Measurements from ENCODE around the gene APOL4.
A peak's percentile ranks its signal among the peaks of the same experiment; 100 is the strongest.
"Not testable (repeated sequence)": the region's sequence is repeated elsewhere in the genome, so short reads cannot be mapped to it uniquely, and the experiment has no call there.

APOL4 gene

GRCh38 chr22:36166086-36166485, 35.5 kb downstream of the APOL4 start:
- Mint-ChIP-seq H3K27ac (peak overlapping the region; percentile 27), H3K4me1 (ENCODE audit: low read depth) (peaks cover 68% of the 10 kb centered on the region), H3K9me3 (peaks cover 10% of the 10 kb centered on the region), H3K36me3 (ENCODE audit: low read depth) (no peaks in the 10 kb centered on the region), H3K4me3 (no peak overlapping the region), H3K27me3 (no peaks in the 10 kb centered on the region)
- no peak for DNase-seq

- H3K4me1 Mint-ChIP-seq (ENCODE audit: low read depth) = peaks cover 77% of the 10 kb centered on the region
- H3K27ac Mint-ChIP-seq = no peak overlapping the region
- DNase-seq = no peak
- peaks cover 2% of the 10 kb centered on the region for H3K36me3 Mint-ChIP-seq (ENCODE audit: low read depth)
- H3K9me3 Mint-ChIP-seq = peaks cover 10% of the 10 kb centered on the region
- no peak overlapping the region for H3K4me3 Mint-ChIP-seq
- H3K27me3 Mint-ChIP-seq = no peaks in the 10 kb centered on the region
Observed at GRCh38 chr22:36165141-36165540, 36.5 kb downstream of the APOL4 start.

GRCh38 chr22:36164621-36165020, 37.0 kb downstream of the APOL4 start:
- peaks cover 82% of the 10 kb centered on the region for H3K4me1 Mint-ChIP-seq (ENCODE audit: low read depth)
- H3K27me3 Mint-ChIP-seq = no peaks in the 10 kb centered on the region
- no peak overlapping the region for H3K4me3 Mint-ChIP-seq
- H3K9me3 Mint-ChIP-seq = peaks cover 10% of the 10 kb centered on the region
- DNase-seq = no peak
- peaks cover 5% of the 10 kb centered on the region for H3K36me3 Mint-ChIP-seq (ENCODE audit: low read depth)
- H3K27ac Mint-ChIP-seq = no peak overlapping the region

DNA sequence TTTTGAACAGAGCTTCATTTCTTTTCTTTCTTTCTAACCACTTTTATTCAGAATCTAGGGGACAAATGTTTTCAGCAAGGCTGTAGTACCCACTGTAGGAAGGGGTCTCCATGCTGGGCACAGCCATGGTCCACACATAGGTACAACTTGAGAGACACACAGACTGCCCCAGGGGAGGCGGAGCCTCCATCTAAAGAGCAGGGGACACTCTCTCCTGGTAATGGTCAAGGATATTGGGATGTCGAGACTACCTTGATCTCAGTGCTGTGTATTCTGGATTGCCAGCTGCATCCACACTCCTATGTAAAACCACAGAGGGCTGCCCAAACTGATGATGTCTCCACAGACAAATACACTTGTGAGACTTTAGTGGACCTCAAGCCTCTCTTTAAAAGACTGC, 38.1 kb downstream of the APOL4 start:
- Mint-ChIP-seq H3K9me3 (peaks cover 3% of the 10 kb centered on the region), H3K4me3 (peak overlapping the region; percentile 37), H3K4me1 (ENCODE audit: low read depth) (peaks cover 93% of the 10 kb centered on the region), H3K27me3 (no peaks in the 10 kb centered on the region), H3K27ac (no peak overlapping the region), H3K36me3 (ENCODE audit: low read depth) (peaks cover 5% of the 10 kb centered on the region)
- no peak for DNase-seq

GRCh38 chr22:36162127-36163034, 39.2 kb downstream of the APOL4 start:
- H3K4me1 Mint-ChIP-seq (ENCODE audit: low read depth) = peaks cover 97% of the 10 kb centered on the region
- DNase-seq = no peak
- no peaks in the 10 kb centered on the region for H3K27me3 Mint-ChIP-seq
- H3K27ac Mint-ChIP-seq = peak overlapping the region; percentile 91
- peak overlapping the region; percentile 80 for H3K4me3 Mint-ChIP-seq
- no peaks in the 10 kb centered on the region for H3K9me3 Mint-ChIP-seq
- H3K36me3 Mint-ChIP-seq (ENCODE audit: low read depth) = peaks cover 6% of the 10 kb centered on the region

DNA sequence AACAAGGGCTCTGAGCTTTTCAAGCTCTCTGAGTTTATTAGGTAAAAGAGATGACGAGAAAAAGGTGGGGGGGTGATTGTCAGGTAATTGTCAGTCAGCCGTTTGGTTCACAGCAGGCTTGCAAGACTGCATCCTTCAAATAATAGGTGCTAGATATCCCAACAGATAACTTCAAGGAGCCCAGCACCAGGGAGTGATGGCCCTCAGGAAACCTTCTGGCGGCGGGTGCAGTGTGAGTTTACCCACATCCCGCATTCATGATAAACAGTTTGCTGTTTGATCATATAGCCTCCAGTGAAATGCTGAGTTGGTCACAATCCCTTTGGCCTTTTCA, 39.8 kb downstream of the APOL4 start:
- H3K36me3 Mint-ChIP-seq (ENCODE audit: low read depth) = peaks cover 12% of the 10 kb centered on the region
- DNase-seq = peak; percentile 46
- not testable (repeated sequence) for H3K9me3 Mint-ChIP-seq, H3K27me3 Mint-ChIP-seq
- peak overlapping the region; percentile 80 for H3K4me3 Mint-ChIP-seq
- peak overlapping the region; percentile 91 for H3K27ac Mint-ChIP-seq
- H3K4me1 Mint-ChIP-seq (ENCODE audit: low read depth) = peaks cover 97% of the 10 kb centered on the region

DNA sequence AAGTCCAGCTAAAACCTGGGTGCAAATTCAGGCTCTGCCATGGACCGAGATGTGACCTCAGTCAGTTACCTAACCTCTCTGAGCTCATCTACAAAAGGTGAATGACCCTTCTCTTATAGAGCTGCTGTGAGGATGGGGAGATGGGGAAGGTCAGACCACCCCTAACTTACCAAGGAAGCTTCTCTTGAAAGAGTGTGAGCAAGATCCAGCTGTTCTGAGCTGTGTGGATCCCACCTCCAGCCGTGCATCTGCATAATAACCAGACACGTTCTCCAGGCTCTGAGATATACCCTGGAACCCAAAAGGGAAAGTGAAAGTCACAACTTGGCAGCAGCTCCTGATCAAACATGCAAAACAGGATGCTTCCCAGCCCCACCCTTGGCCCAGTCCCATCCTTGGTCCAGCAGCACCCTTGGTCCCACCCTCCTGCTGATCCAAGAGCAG, 41.1 kb downstream of the APOL4 start, which contains the start of gene APOL3:
TSS of gene APOL3 (minus strand) at position 257 of the 444 bp plus-strand sequence. CDS start 11,700 bp downstream, outside the sequence.
- Mint-ChIP-seq H3K36me3 (ENCODE audit: low read depth) (peaks cover 20% of the 10 kb centered on the region), H3K9me3 (no peaks in the 10 kb centered on the region), H3K4me1 (ENCODE audit: low read depth) (peaks cover 96% of the 10 kb centered on the region), H3K4me3 (peak within 1 kb of the TSS; percentile 80), H3K27me3 (no peaks in the 10 kb centered on the region), H3K27ac (peak within 1 kb of the TSS; percentile 91)
- peak; percentile 63 for DNase-seq

GRCh38 chr22:36156515-36157419, 44.8 kb downstream of the APOL4 start:
- Mint-ChIP-seq H3K27me3 (no peaks in the 10 kb centered on the region), H3K36me3 (ENCODE audit: low read depth) (peaks cover 32% of the 10 kb centered on the region), H3K27ac (peak overlapping the region; percentile 100), H3K4me3 (peak overlapping the region; percentile 90), H3K4me1 (ENCODE audit: low read depth) (peaks cover 94% of the 10 kb centered on the region), H3K9me3 (no peaks in the 10 kb centered on the region)
- peak; percentile 79 for DNase-seq

- Mint-ChIP-seq H3K27ac (peak overlapping the region; percentile 100), H3K27me3 (no peaks in the 10 kb centered on the region), H3K36me3 (ENCODE audit: low read depth) (peaks cover 36% of the 10 kb centered on the region), H3K9me3 (no peaks in the 10 kb centered on the region), H3K4me3 (peak overlapping the region; percentile 90), H3K4me1 (ENCODE audit: low read depth) (peaks cover 94% of the 10 kb centered on the region)
- DNase-seq = no peak
Observed at GRCh38 chr22:36156119-36156514, 45.5 kb downstream of the APOL4 start.

DNA sequence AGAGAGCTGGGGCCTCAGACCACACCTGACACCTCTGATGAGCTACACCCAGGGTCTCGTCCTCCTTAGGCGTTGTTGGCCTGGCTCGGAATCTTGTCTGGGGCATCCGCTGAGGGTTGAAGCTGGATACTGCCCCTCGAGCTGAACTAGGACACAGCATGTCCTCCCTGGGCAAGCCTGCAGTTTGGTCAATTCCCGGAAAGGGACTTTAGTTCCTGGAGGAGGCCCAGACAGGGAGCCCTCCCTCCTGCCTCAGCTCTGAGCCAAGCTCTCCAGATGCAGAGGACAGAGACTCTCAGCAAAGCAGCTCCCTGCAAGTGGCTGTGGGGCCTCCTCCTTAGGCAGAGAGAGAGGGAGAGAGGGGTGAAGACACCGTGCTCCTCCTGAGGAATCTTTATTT, 45.9 kb downstream of the APOL4 start:
- no peak for DNase-seq
- Mint-ChIP-seq H3K4me3 (peak overlapping the region; percentile 90), H3K27ac (peak overlapping the region; percentile 100), H3K36me3 (ENCODE audit: low read depth) (peaks cover 37% of the 10 kb centered on the region), H3K4me1 (ENCODE audit: low read depth) (peaks cover 94% of the 10 kb centered on the region), H3K9me3 (no peaks in the 10 kb centered on the region), H3K27me3 (no peaks in the 10 kb centered on the region)

DNA sequence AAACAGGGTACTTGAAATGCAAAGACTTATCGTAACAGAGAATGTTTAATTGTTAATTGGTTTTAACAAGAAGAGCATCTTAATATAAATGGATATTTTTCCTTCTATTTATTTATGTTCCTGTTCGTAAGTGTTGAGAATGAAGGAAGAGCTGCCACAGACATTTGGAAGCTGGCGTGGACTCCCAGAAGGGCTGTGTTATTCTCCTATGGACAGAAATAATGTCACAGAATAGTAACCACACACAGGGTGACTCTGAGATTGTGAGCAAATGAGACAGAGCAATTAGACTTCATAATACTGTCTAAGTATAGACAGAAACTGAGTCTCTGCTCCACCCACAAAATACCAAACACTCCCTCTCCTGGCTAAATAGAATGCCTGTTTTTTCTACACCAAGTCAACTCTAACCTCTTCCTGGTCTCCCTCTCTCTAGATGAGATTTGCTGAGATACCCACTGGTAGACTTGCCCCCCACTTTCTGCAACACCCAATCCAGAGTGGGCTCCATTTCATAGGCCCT, 47.1 kb downstream of the APOL4 start:
- Mint-ChIP-seq H3K4me3 (peak overlapping the region; percentile 11), H3K9me3 (no peaks in the 10 kb centered on the region), H3K4me1 (ENCODE audit: low read depth) (peaks cover 94% of the 10 kb centered on the region), H3K27ac (peak overlapping the region; percentile 100), H3K36me3 (ENCODE audit: low read depth) (peaks cover 41% of the 10 kb centered on the region), H3K27me3 (no peaks in the 10 kb centered on the region)
- no peak for DNase-seq

GRCh38 chr22:36153501-36154422, 47.8 kb downstream of the APOL4 start:
- no peak for DNase-seq
- Mint-ChIP-seq H3K27me3 (no peaks in the 10 kb centered on the region), H3K9me3 (no peaks in the 10 kb centered on the region), H3K4me1 (ENCODE audit: low read depth) (peaks cover 92% of the 10 kb centered on the region), H3K36me3 (ENCODE audit: low read depth) (peaks cover 48% of the 10 kb centered on the region), H3K27ac (peak overlapping the region; percentile 100), H3K4me3 (no peak overlapping the region)

GRCh38 chr22:36152821-36153220, 48.8 kb downstream of the APOL4 start:
- not testable (repeated sequence) for H3K9me3 Mint-ChIP-seq, H3K27me3 Mint-ChIP-seq, DNase-seq, H3K4me3 Mint-ChIP-seq
- Mint-ChIP-seq H3K36me3 (ENCODE audit: low read depth) (peaks cover 58% of the 10 kb centered on the region), H3K4me1 (ENCODE audit: low read depth) (peaks cover 88% of the 10 kb centered on the region), H3K27ac (peak overlapping the region; percentile 37)

Measured in activated T-cell treated with anti-CD3 and anti-CD28 coated beads, Interleukin-2, amount 50 U/mL, for 24 hours (primary cell).